Liver (tissue), 9 donors: ENCODE results near the gene PPAN. TPM values are rescaled to one million over a fixed set of nuclear protein-coding genes. Genes with fewer than 3 reads are reported as not detected.

ENCODE experiments used
- DNase-seq: peaks from one replicate; pipeline ENCODE4 v3.0.0-alpha.2; 2017; ENCODE audit warnings: low spot score
- H3K27ac ChIP-seq, 2 donors: one replicate each; pipeline ENCODE4 v1.7.0; 2013; ENCODE audit warnings: inconsistent platforms in 2 of 2, low read length in 2 of 2, control low read depth in 1 of 2, low read depth in 1 of 2, mild to moderate bottlenecking in 1 of 2
- H3K27me3 ChIP-seq, 4 donors: one replicate each; pipeline versions ENCODE4 v1.6.1 to v1.7.0; 2013; ENCODE audit warnings: low read length in 3 of 4, inconsistent platforms in 1 of 4, mild to moderate bottlenecking in 1 of 4, moderate library complexity in 1 of 4; ENCODE audit not compliant: control insufficient read depth in 4 of 4, insufficient read depth in 4 of 4
- H3K36me3 ChIP-seq, 4 donors: one replicate each; pipeline versions ENCODE4 v1.6.1 to v1.7.0; 2013; ENCODE audit warnings: low read length in 3 of 4, mild to moderate bottlenecking in 3 of 4, low read depth in 1 of 4, moderate library complexity in 1 of 4; ENCODE audit not compliant: control insufficient read depth in 4 of 4, insufficient read depth in 3 of 4
- H3K4me1 ChIP-seq, 4 donors: one replicate each; pipeline versions ENCODE4 v1.6.1 to v1.7.0; 2013; ENCODE audit warnings: low read length in 3 of 4, mild to moderate bottlenecking in 3 of 4, moderate library complexity in 1 of 4; ENCODE audit not compliant: control insufficient read depth in 4 of 4, insufficient read depth in 4 of 4
- H3K4me3 ChIP-seq, 3 donors: one replicate each; pipeline versions ENCODE4 v1.6.1 to v1.7.0; 2013; ENCODE audit warnings: low read length in 3 of 3, control low read depth in 1 of 3, low read depth in 1 of 3, mild to moderate bottlenecking in 1 of 3
- H3K9ac ChIP-seq, 2 donors: one replicate each; pipeline ENCODE4 v1.7.0; 2013; ENCODE audit warnings: low read length in 2 of 2, mild to moderate bottlenecking in 2 of 2, moderate library complexity in 2 of 2, control low read depth in 1 of 2, low read depth in 1 of 2
- H3K9me3 ChIP-seq, 4 donors: one replicate each; pipeline versions ENCODE4 v1.6.1 to v1.7.0; 2013; ENCODE audit warnings: low read length in 3 of 4; ENCODE audit not compliant: control insufficient read depth in 4 of 4
- ATF3 ChIP-seq: IDR thresholded peaks from 2 replicates; pipeline ENCODE4 v1.6.1; 2016; ENCODE audit warnings: antibody characterized with exemption
- CTCF ChIP-seq: fragments of 150-350 bp; IDR thresholded peaks from 2 replicates; pipeline ENCODE4 v1.5.1; 2017; ENCODE audit warnings: improper control_type of control experiment, low read depth, low read length; ENCODE audit not compliant: missing input control
- EGR1 ChIP-seq, 2 donors: IDR thresholded peaks; 2 replicates each; pipeline ENCODE4 v1.6.1; 2016 to 2018; ENCODE audit warnings: antibody characterized with exemption in 2 of 2, low read depth in 2 of 2
- FOXA2 ChIP-seq: IDR thresholded peaks from 2 replicates; pipeline ENCODE4 v1.6.1; 2016; ENCODE audit warnings: antibody characterized with exemption
- HNF4A ChIP-seq, 2 donors: conservative IDR thresholded peaks; 2 replicates each; pipeline ENCODE4 v1.6.1; 2016; ENCODE audit warnings: antibody characterized with exemption in 2 of 2, mild to moderate bottlenecking in 2 of 2
- HNF4G ChIP-seq: IDR thresholded peaks from 2 replicates; pipeline ENCODE4 v1.6.1; 2016; ENCODE audit warnings: antibody characterized with exemption
- JUND ChIP-seq, 2 donors: IDR thresholded peaks; 2 replicates each; pipeline ENCODE4 v1.6.1; 2016; ENCODE audit warnings: antibody characterized with exemption in 2 of 2
- MAX ChIP-seq: IDR thresholded peaks from 2 replicates; pipeline ENCODE4 v1.6.1; 2016; ENCODE audit warnings: antibody characterized with exemption
- NR2F2 ChIP-seq: IDR thresholded peaks from 2 replicates; pipeline ENCODE4 v1.6.1; 2016; ENCODE audit warnings: antibody characterized with exemption
- RAD21 ChIP-seq, 2 donors: IDR thresholded peaks; 2 replicates each; pipeline ENCODE4 v1.6.1; 2016; ENCODE audit warnings: antibody characterized with exemption in 2 of 2, mild to moderate bottlenecking in 2 of 2
- REST ChIP-seq: IDR thresholded peaks from 2 replicates; pipeline ENCODE4 v1.6.1; 2016; ENCODE audit warnings: antibody characterized with exemption, mild to moderate bottlenecking
- RXRA ChIP-seq, 2 donors: IDR thresholded peaks; 2 replicates each; pipeline ENCODE4 v1.6.1; 2017 to 2018; ENCODE audit warnings: antibody characterized with exemption in 2 of 2, mild to moderate bottlenecking in 1 of 2
- SP1 ChIP-seq: IDR thresholded peaks from 2 replicates; pipeline ENCODE4 v1.6.1; 2018; ENCODE audit warnings: antibody characterized with exemption, mild to moderate bottlenecking
- TAF1 ChIP-seq: conservative IDR thresholded peaks from 2 replicates; pipeline ENCODE4 v1.6.1; 2016; ENCODE audit warnings: antibody characterized with exemption, mild to moderate bottlenecking
- YY1 ChIP-seq: IDR thresholded peaks from 2 replicates; pipeline ENCODE4 v1.6.1; 2016; ENCODE audit warnings: antibody characterized with exemption, mild to moderate bottlenecking
- ZBTB33 ChIP-seq: IDR thresholded peaks from 2 replicates; pipeline ENCODE4 v1.6.1; 2016; ENCODE audit warnings: antibody characterized with exemption
- WGBS: extraction: QIAGEN DNeasy Blood & Tissue Kit; methylation state at CpG from one replicate; pipeline ENCODE4 v1.1.7; 2013; 5-methylcytosine and 5-hydroxymethylcytosine counted together
- polyA plus RNA-seq, 2 donors: library from polyadenylated mRNA; stranded (reverse) in 1 of 2; unstranded in 1 of 2; fragments of 200-250 nt in 1 of 2; fragments of >200 nt in 1 of 2; fragmentation: Nextera tagmentation in 1 of 2; extraction: Ambion mirVana in 1 of 2; gene quantifications; one replicate each; pipeline versions ENCODE4 v1.2.1 to v1.2.3, GENCODE V29; 2013 to 2015
- total RNA-seq, 2 donors: library from RNA; depleted of rRNA; stranded (reverse); fragments of >200 nt; gene quantifications; one replicate each; pipeline ENCODE4 v1.2.3, GENCODE V29; 2014
- donor health status: healthy.
- donor health status: healthy.
- donor health status: healthy.
- donor health status: healthy.
- donor health status: healthy.

PPAN gene
- total and polyA plus RNA-seq, 4 donors = 10.1 to 20.7 (median 14.2) TPM

GRCh38 chr19:10151521-10151920 is 45.4 kb downstream of the PPAN start:
- Histone ChIP-seq H3K9me3 (no peaks in the 10 kb centered on the region), H3K36me3 (peaks cover 11 to 69% (median 44%) of the 10 kb centered on the region in 4 donors), H3K9ac (no peak overlapping the region), H3K27ac (no peak overlapping the region), H3K4me1 (no peaks in the 10 kb centered on the region), H3K4me3 (no peak overlapping the region), H3K27me3 (no peaks in the 10 kb centered on the region)
- DNase-seq = no peak
- TF ChIP-seq EGR1 (IDR thresholded peaks at IDR 0.05; ENCODE audit: low read depth in 2 of 2) (no peak), YY1 (no peak), FOXA2 (no peak), JUND (IDR thresholded peaks at IDR 0.05) (no peak), SP1 (no peak), NR2F2 (no peak), RAD21 (IDR thresholded peaks at IDR 0.05) (no peak), RXRA (IDR thresholded peaks at IDR 0.05) (no peak), MAX (no peak), HNF4G (no peak), HNF4A (conservative IDR thresholded peaks at IDR 0.05) (no peak), ZBTB33 (no peak), ATF3 (no peak)
- 89% methylated on average over 5 of the region's 5 CpGs for WGBS

- no peaks in the 10 kb centered on the region for H3K9me3 ChIP-seq
- DNase-seq = no peak
- TF ChIP-seq RXRA (IDR thresholded peaks at IDR 0.05) (no peak), YY1 (no peak), SP1 (no peak), CTCF (no peak), TAF1 (no peak), REST (no peak)
- no peak overlapping the region for H3K4me3 ChIP-seq
- 97% methylated on average over 3 of the region's 3 CpGs for WGBS
- no peak overlapping the region for H3K9ac ChIP-seq
- no peaks in the 10 kb centered on the region for H3K27me3 ChIP-seq
- no peak overlapping the region for H3K27ac ChIP-seq
- no peaks in the 10 kb centered on the region for H3K4me1 ChIP-seq
- peaks cover 11 to 63% (median 44%) of the 10 kb centered on the region in 4 donors for H3K36me3 ChIP-seq
These were observed 45.9 kb downstream of the PPAN start for GRCh38 chr19:10152100-10152499.
